OCI-LY7 (cell line): ENCODE measurements around the gene CDK11B. TPM values are rescaled to one million over a fixed set of nuclear protein-coding genes. Genes with fewer than 3 reads are reported as not detected.

Experiments
- BruUV-seq: library from RNA; stranded (reverse); fragments of 400-500 nt; replicated peaks from 2 replicates; lab custom pipeline; 2021; lab: Mats Ljungman, UMichigan
- CTCF ChIA-PET: fragments of 300-600 bp; sonication (Branson Sonifier 250); formaldehyde crosslinking; loops from one replicate; lab custom pipeline; 2022; ENCODE audit warnings: antibody characterized with exemption; ENCODE audit not compliant: unreplicated experiment; lab: Charles Lee
- POLR2A ChIA-PET: fragments of 300-600 bp; sonication (Branson Sonifier 250); formaldehyde crosslinking; loops from one replicate; lab custom pipeline; 2022; ENCODE audit warnings: antibody characterized with exemption; lab: Charles Lee
- DNase-seq: peaks from one replicate; pipeline ENCODE4 v3.0.0-alpha.2; 2015; ENCODE audit warnings: low spot score
- H2AFZ ChIP-seq: fragments of 200-600 bp; sonication (generic), shearing (Covaris generic); 2 replicates; pipeline ENCODE4 v1.6.1; 2014; ENCODE audit warnings: mild to moderate bottlenecking, antibody characterized with exemption, low read length, moderate library complexity
- H3K27ac ChIP-seq: fragments of 200-600 bp; sonication (generic); 2 replicates; pipeline ENCODE4 v1.5.1; 2014; ENCODE audit warnings: mixed run types, low read depth, mild to moderate bottlenecking, moderate library complexity, low read length, inconsistent platforms; ENCODE audit not compliant: poor library complexity, severe bottlenecking
- H3K36me3 ChIP-seq: fragments of 200-600 bp; sonication (generic); 2 replicates; pipeline ENCODE4 v1.6.1; 2014; ENCODE audit warnings: mild to moderate bottlenecking, antibody characterized with exemption, low read length, moderate library complexity, mixed read lengths; ENCODE audit not compliant: insufficient read depth
- H3K4me1 ChIP-seq: fragments of 200-600 bp; sonication (generic); 2 replicates; pipeline ENCODE4 v1.5.1; 2014; ENCODE audit warnings: mild to moderate bottlenecking, low read length; ENCODE audit not compliant: insufficient read depth, poor library complexity, severe bottlenecking
- H3K4me2 ChIP-seq: fragments of 200-600 bp; sonication (generic); 2 replicates; pipeline ENCODE4 v1.6.1; 2014; ENCODE audit warnings: mild to moderate bottlenecking, low read length
- H3K4me3 ChIP-seq: fragments of 200-600 bp; sonication (generic); 2 replicates; pipeline ENCODE4 v1.5.1; 2014; ENCODE audit warnings: mild to moderate bottlenecking, low read depth, low read length; ENCODE audit not compliant: poor library complexity, severe bottlenecking
- H3K79me2 ChIP-seq: fragments of 200-600 bp; sonication (generic); 2 replicates; pipeline ENCODE4 v1.6.1; 2016; ENCODE audit warnings: low read depth, mild to moderate bottlenecking, low read length, moderate library complexity, mixed read lengths; ENCODE audit not compliant: insufficient read depth
- H3K9me2 ChIP-seq: fragments of 200-600 bp; sonication (generic); 2 replicates; pipeline ENCODE4 v1.6.1; 2016; ENCODE audit warnings: mild to moderate bottlenecking, low read length, mixed read lengths; ENCODE audit not compliant: insufficient read depth
- H3K9me3 ChIP-seq: fragments of 200-600 bp; sonication (generic); 2 replicates; pipeline ENCODE4 v1.6.1; 2014; ENCODE audit warnings: mild to moderate bottlenecking, mixed run types, low read length, mixed read lengths
- H4K20me1 ChIP-seq: fragments of 200-600 bp; sonication (generic); 2 replicates; pipeline ENCODE4 v1.6.1; 2014; ENCODE audit warnings: mild to moderate bottlenecking, antibody characterized with exemption, low read length, moderate library complexity, mixed read lengths; ENCODE audit not compliant: insufficient read depth
- EZH2phosphoT487 ChIP-seq: fragments of 200-600 bp; sonication (generic); IDR thresholded peaks from 2 replicates; pipeline ENCODE4 v1.6.1; 2018; ENCODE audit warnings: low read depth, borderline replicate concordance, mild to moderate bottlenecking, mixed run types, antibody characterized with exemption, low read length, moderate library complexity, mixed read lengths
- intact Hi-C: fragments of 100-400 bp; cut with micrococcal nuclease; formaldehyde crosslinking; loops from one replicate; pipeline ENCODE4 v1.10.0; 2022; ENCODE audit not compliant: unreplicated experiment
- total RNA-seq, 2 experiments: library from RNA; depleted of rRNA in 1 of 2; stranded (reverse); fragments of >200 nt in 1 of 2; shearing (Covaris generic) in 1 of 2; gene quantifications; 2 replicates each; pipeline ENCODE4 v1.2.3, GENCODE V29; 2014 to 2022
- TF ChIP-seq, protein P1 (sequence below): fragments of 200-600 bp; sonication (generic); conservative IDR thresholded peaks from 2 replicates; pipeline ENCODE4 v1.5.1; 2014; ENCODE audit warnings: mild to moderate bottlenecking, antibody characterized with exemption, low read length, moderate library complexity, mixed read lengths

Gene CDK11B
- total RNA-seq, 2 experiments from 2014 or later = 21.6 to 51.5 TPM

DNA sequence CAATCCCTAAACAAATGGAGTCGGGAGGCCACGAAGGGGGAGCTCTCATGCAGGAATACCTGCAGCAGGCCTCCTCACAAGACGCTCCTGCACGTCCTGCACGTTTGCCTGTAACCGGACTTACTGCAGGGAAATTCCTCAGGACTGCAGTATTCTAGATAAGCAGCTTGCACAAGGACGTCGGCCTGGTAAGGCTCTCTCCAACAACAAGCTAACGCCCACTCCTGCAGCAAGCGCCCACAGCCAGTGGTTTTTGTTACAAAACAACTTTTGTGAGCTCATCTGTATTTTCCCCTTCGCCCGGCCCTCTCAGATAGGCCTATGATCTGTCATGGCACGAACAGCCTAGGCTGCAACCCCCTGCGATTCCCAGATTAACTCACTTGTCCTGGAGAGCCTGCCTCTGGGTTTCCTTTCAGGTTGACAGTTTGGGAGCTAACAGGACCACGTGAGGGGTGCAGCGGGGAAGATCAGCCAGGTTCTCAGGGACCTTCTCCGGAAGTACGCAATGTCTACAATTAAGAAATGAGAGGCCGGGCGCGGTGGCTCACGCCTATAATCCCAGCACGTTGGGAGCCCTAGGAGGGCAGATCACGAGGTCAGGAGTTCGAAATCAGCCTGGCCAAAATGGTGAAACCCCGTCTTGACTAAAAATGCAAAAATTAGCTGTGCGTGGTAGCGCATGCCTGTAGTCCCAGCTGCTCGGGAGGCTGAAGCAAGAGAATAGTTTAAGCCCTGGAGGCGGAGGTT lies 44.4 kb downstream of the CDK11B start:
- Histone ChIP-seq H3K27ac (no peak overlapping the region), H3K9me3 (no peaks in the 10 kb centered on the region), H3K79me2 (peaks cover 14% of the 10 kb centered on the region; the same call in 1 of the 2 replicates), H4K20me1 (no peaks in the 10 kb centered on the region), H3K36me3 (no peaks in the 10 kb centered on the region), H3K9me2 (no peaks in the 10 kb centered on the region), H3K4me2 (peak overlapping the region; percentile 95), H3K4me1 (peaks cover 36% of the 10 kb centered on the region), H3K4me3 (peak overlapping the region; percentile 85), H2AFZ (no peak overlapping the region)
- CTCF ChIA-PET = interaction anchor here (1.2 kb wide), 1 partner anchor 11 kb away, joined by 13 read pairs; no protein-coding TSS in a partner anchor
- POLR2A ChIA-PET = interaction anchor here (0.6 to 1.9 kb wide), 5 partner anchors 10 to 214 kb away, joined by 3 to 4 read pairs (median 3); no protein-coding TSS in a partner anchor
- BruUV-seq = no TSS peak
- TF ChIP-seq, protein P1, sequence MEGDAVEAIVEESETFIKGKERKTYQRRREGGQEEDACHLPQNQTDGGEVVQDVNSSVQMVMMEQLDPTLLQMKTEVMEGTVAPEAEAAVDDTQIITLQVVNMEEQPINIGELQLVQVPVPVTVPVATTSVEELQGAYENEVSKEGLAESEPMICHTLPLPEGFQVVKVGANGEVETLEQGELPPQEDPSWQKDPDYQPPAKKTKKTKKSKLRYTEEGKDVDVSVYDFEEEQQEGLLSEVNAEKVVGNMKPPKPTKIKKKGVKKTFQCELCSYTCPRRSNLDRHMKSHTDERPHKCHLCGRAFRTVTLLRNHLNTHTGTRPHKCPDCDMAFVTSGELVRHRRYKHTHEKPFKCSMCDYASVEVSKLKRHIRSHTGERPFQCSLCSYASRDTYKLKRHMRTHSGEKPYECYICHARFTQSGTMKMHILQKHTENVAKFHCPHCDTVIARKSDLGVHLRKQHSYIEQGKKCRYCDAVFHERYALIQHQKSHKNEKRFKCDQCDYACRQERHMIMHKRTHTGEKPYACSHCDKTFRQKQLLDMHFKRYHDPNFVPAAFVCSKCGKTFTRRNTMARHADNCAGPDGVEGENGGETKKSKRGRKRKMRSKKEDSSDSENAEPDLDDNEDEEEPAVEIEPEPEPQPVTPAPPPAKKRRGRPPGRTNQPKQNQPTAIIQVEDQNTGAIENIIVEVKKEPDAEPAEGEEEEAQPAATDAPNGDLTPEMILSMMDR = no peak
- TF ChIP-seq EZH2phosphoT487 = no peak
- intact Hi-C loops = no loop called here
- no peak for DNase-seq

GRCh38 chr1:1613509-1614082 lies 45.2 kb downstream of the CDK11B start:
- DNase-seq = no peak
- no peaks in the 10 kb centered on the region for H4K20me1 ChIP-seq
- TSS peak; percentile 74 for BruUV-seq
- intact Hi-C loops = no loop called here
- H3K4me3 ChIP-seq = peak overlapping the region; percentile 85
- H3K4me2 ChIP-seq = peak overlapping the region; percentile 95
- CTCF ChIA-PET = interaction anchor here (1.2 kb wide), 1 partner anchor 12 kb away, joined by 13 read pairs; no protein-coding TSS in a partner anchor
- peaks cover 14% of the 10 kb centered on the region; the same call in 1 of the 2 replicates for H3K79me2 ChIP-seq
- H3K27ac ChIP-seq = no peak overlapping the region
- H3K9me2 ChIP-seq = no peaks in the 10 kb centered on the region
- no peaks in the 10 kb centered on the region for H3K36me3 ChIP-seq
- H2AFZ ChIP-seq = no peak overlapping the region
- TF ChIP-seq, protein P1 = no peak
- TF ChIP-seq EZH2phosphoT487 = no peak
- no peaks in the 10 kb centered on the region for H3K9me3 ChIP-seq
- POLR2A ChIA-PET = interaction anchor here (0.6 to 1.3 kb wide), 4 partner anchors 56 to 518 kb away, joined by 3 to 4 read pairs (median 3); no protein-coding TSS in a partner anchor
- peaks cover 36% of the 10 kb centered on the region for H3K4me1 ChIP-seq

DNA sequence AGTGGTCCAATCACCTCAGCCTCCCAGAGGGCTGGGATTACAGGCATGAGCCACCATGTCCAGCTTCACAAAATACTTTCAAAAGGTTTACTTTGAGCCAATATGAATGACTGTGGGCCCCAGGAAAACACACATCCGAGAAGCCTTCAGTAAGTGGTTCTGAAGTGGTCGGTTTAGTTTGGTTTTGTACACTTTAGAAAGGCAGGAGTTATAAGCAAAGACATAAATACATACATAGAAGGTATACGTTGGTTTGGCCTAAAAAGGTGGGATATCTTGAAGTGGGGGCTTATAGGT lies 46.8 kb downstream of the CDK11B start:
- H3K9me3 ChIP-seq = no peaks in the 10 kb centered on the region
- no peak overlapping the region for H3K27ac ChIP-seq
- H3K79me2 ChIP-seq = peaks cover 14% of the 10 kb centered on the region; the same call in 1 of the 2 replicates
- DNase-seq = no peak
- no TSS peak for BruUV-seq
- ChIA-PET CTCF (no interaction called here), POLR2A (no interaction called here)
- no peak overlapping the region for H3K4me2 ChIP-seq
- no peaks in the 10 kb centered on the region for H3K9me2 ChIP-seq
- intact Hi-C loops = no loop called here
- H3K36me3 ChIP-seq = no peaks in the 10 kb centered on the region
- peaks cover 39% of the 10 kb centered on the region for H3K4me1 ChIP-seq
- H3K4me3 ChIP-seq = no peak overlapping the region
- no peak overlapping the region for H2AFZ ChIP-seq
- TF ChIP-seq, protein P1 = no peak
- no peak for TF ChIP-seq EZH2phosphoT487
- H4K20me1 ChIP-seq = no peaks in the 10 kb centered on the region
